Activated CD4-positive, alpha-beta T cell treated with anti-CD3 and anti-CD28 coated beads, Interleukin-2, Interleukin-6, amounts not matched to agents 100 ng/mL and 50 ng/mL, durations not matched to agents 16 hours and 8 hours (primary cell): ENCODE data around the gene CTTNBP2.

Source experiments
- DNase-seq: peaks from one replicate; pipeline ENCODE4 v3.0.0-alpha.2; 2020

The CTTNBP2 gene

GRCh38 chr7:117824592-117824991, 48.6 kb downstream of the CTTNBP2 start:
- DNase-seq = no peak

GRCh38 chr7:117819558-117819957, 53.7 kb downstream of the CTTNBP2 start:
- DNase-seq = no peak

- DNase-seq = no peak
Measured at GRCh38 chr7:117818232-117818631, 55.0 kb downstream of the CTTNBP2 start.

GRCh38 chr7:117816727-117817126, 56.5 kb downstream of the CTTNBP2 start:
- DNase-seq = no peak

- no peak for DNase-seq
Measured at GRCh38 chr7:117811696-117812095, 61.5 kb downstream of the CTTNBP2 start.

- no peak for DNase-seq
Measured at GRCh38 chr7:117810642-117811512, 62.4 kb downstream of the CTTNBP2 start.

- no peak for DNase-seq
Measured at GRCh38 chr7:117809958-117810357, 63.3 kb downstream of the CTTNBP2 start.

GRCh38 chr7:117808910-117809705, 64.1 kb downstream of the CTTNBP2 start:
- DNase-seq = no peak

- DNase-seq = no peak
Measured at GRCh38 chr7:117808341-117808757, 64.9 kb downstream of the CTTNBP2 start.

- no peak for DNase-seq
Measured at GRCh38 chr7:117807676-117808075, 65.6 kb downstream of the CTTNBP2 start.

- DNase-seq = no peak
Measured at GRCh38 chr7:117806011-117806410, 67.2 kb downstream of the CTTNBP2 start.

- no peak for DNase-seq
Measured at GRCh38 chr7:117805241-117805640, 68.0 kb downstream of the CTTNBP2 start.

- no peak for DNase-seq
Measured at GRCh38 chr7:117803476-117803875, 69.8 kb downstream of the CTTNBP2 start.

- no peak for DNase-seq
Measured at GRCh38 chr7:117802660-117803059, 70.6 kb downstream of the CTTNBP2 start.

GRCh38 chr7:117800841-117801240, 72.4 kb downstream of the CTTNBP2 start:
- DNase-seq = no peak

GRCh38 chr7:117800406-117800805, 72.8 kb downstream of the CTTNBP2 start:
- no peak for DNase-seq

- DNase-seq = no peak
Measured at GRCh38 chr7:117796889-117797288, 76.4 kb downstream of the CTTNBP2 start.

GRCh38 chr7:117793976-117794375, 79.3 kb downstream of the CTTNBP2 start:
- no peak for DNase-seq

GRCh38 chr7:117793521-117793920, 79.7 kb downstream of the CTTNBP2 start:
- DNase-seq = no peak

- DNase-seq = no peak
Measured at GRCh38 chr7:117791877-117792780, 81.1 kb downstream of the CTTNBP2 start.

- no peak for DNase-seq
Measured at GRCh38 chr7:117790731-117791130, 82.5 kb downstream of the CTTNBP2 start.

- DNase-seq = no peak
Measured at GRCh38 chr7:117790251-117790650, 83.0 kb downstream of the CTTNBP2 start.

- DNase-seq = no peak
Measured at GRCh38 chr7:117785431-117785830, 87.8 kb downstream of the CTTNBP2 start.
